Measurements from ENCODE around the gene FAM3D. TPM values are rescaled to one million over a fixed set of nuclear protein-coding genes. Genes with fewer than 3 reads are reported as not detected.
"Not testable (repeated sequence)": the region's sequence is repeated elsewhere in the genome, so short reads cannot be mapped to it uniquely, and the experiment has no call there.

The FAM3D gene
- total RNA-seq, 1 donor from 2014 or later: not detected

GRCh38 chr3:58707390-58707930 lies 40.9 kb upstream of the FAM3D start:
- Mint-ChIP-seq H3K4me1 (ENCODE audit: unreplicated experiment) (no peaks in the 10 kb centered on the region), H3K27ac (ENCODE audit: unreplicated experiment) (no peak overlapping the region), H3K4me3 (ENCODE audit: unreplicated experiment) (no peak overlapping the region), H3K36me3 (ENCODE audit: low read depth, unreplicated experiment) (no peaks in the 10 kb centered on the region), H3K27me3 (ENCODE audit: unreplicated experiment) (no peaks in the 10 kb centered on the region), H3K9me3 (ENCODE audit: unreplicated experiment) (no peaks in the 10 kb centered on the region)
- no peak for DNase-seq (ENCODE audit: low spot score)
- TF ChIP-seq CTCF (IDR thresholded peaks at IDR 0.05; ENCODE audit: unreplicated experiment): no peak

GRCh38 chr3:58706395-58707167 lies 40.0 kb upstream of the FAM3D start:
- H3K4me1 Mint-ChIP-seq (ENCODE audit: unreplicated experiment): no peaks in the 10 kb centered on the region
- H3K27ac Mint-ChIP-seq (ENCODE audit: unreplicated experiment): no peak overlapping the region
- no peak for DNase-seq (ENCODE audit: low spot score)
- TF ChIP-seq CTCF (IDR thresholded peaks at IDR 0.05; ENCODE audit: unreplicated experiment): no peak
- no peaks in the 10 kb centered on the region for H3K27me3 Mint-ChIP-seq (ENCODE audit: unreplicated experiment)
- no peaks in the 10 kb centered on the region for H3K9me3 Mint-ChIP-seq (ENCODE audit: unreplicated experiment)
- H3K4me3 Mint-ChIP-seq (ENCODE audit: unreplicated experiment): no peak overlapping the region
- no peaks in the 10 kb centered on the region for H3K36me3 Mint-ChIP-seq (ENCODE audit: low read depth, unreplicated experiment)

GRCh38 chr3:58704745-58705144 lies 38.2 kb upstream of the FAM3D start:
- no peak for DNase-seq (ENCODE audit: low spot score)
- TF ChIP-seq CTCF (IDR thresholded peaks at IDR 0.05; ENCODE audit: unreplicated experiment): no peak
- H3K36me3 Mint-ChIP-seq (ENCODE audit: low read depth, unreplicated experiment): no peaks in the 10 kb centered on the region

GRCh38 chr3:58704304-58704703 lies 37.7 kb upstream of the FAM3D start:
- not testable (repeated sequence) for H3K4me3 Mint-ChIP-seq (ENCODE audit: unreplicated experiment); H3K27me3 Mint-ChIP-seq (ENCODE audit: unreplicated experiment); H3K27ac Mint-ChIP-seq (ENCODE audit: unreplicated experiment); DNase-seq (ENCODE audit: low spot score); H3K4me1 Mint-ChIP-seq (ENCODE audit: unreplicated experiment); H3K36me3 Mint-ChIP-seq (ENCODE audit: low read depth, unreplicated experiment); H3K9me3 Mint-ChIP-seq (ENCODE audit: unreplicated experiment)

More at GRCh38 chr3:58704745-58705144, 38.2 kb upstream of the FAM3D start:
- no peak overlapping the region for H3K27ac Mint-ChIP-seq (ENCODE audit: unreplicated experiment)
- no peaks in the 10 kb centered on the region for H3K9me3 Mint-ChIP-seq (ENCODE audit: unreplicated experiment)
- no peaks in the 10 kb centered on the region for H3K4me1 Mint-ChIP-seq (ENCODE audit: unreplicated experiment)
- peaks cover 5% of the 10 kb centered on the region for H3K27me3 Mint-ChIP-seq (ENCODE audit: unreplicated experiment)
- H3K4me3 Mint-ChIP-seq (ENCODE audit: unreplicated experiment): no peak overlapping the region

- Mint-ChIP-seq H3K27me3 (ENCODE audit: unreplicated experiment) (peaks cover 5% of the 10 kb centered on the region), H3K9me3 (ENCODE audit: unreplicated experiment) (peaks cover 5% of the 10 kb centered on the region), H3K27ac (ENCODE audit: unreplicated experiment) (no peak overlapping the region), H3K4me3 (ENCODE audit: unreplicated experiment) (no peak overlapping the region), H3K36me3 (ENCODE audit: low read depth, unreplicated experiment) (peaks cover 5% of the 10 kb centered on the region), H3K4me1 (ENCODE audit: unreplicated experiment) (no peaks in the 10 kb centered on the region)
- DNase-seq (ENCODE audit: low spot score): no peak
- TF ChIP-seq CTCF (IDR thresholded peaks at IDR 0.05; ENCODE audit: unreplicated experiment): no peak
Measured at GRCh38 chr3:58698246-58698645, 31.7 kb upstream of the FAM3D start.
